Superior temporal gyrus (tissue), 1 donor: ENCODE data around the gene LTBP1.

ENCODE experiments used
- DNase-seq: peaks from one replicate; pipeline ENCODE4 v3.0.0-alpha.2; 2016; ENCODE audit errors: extremely low spot score

The LTBP1 gene

GRCh38 chr2:33074197-33074596 is 127.4 kb downstream of the LTBP1 start:
- no peak for DNase-seq

- DNase-seq: no peak
These were observed 130.6 kb downstream of the LTBP1 start for GRCh38 chr2:33077311-33077710.

- no peak for DNase-seq
These were observed 131.1 kb downstream of the LTBP1 start for GRCh38 chr2:33077844-33078243.

GRCh38 chr2:33081691-33082090 is 134.9 kb downstream of the LTBP1 start:
- DNase-seq: no peak

GRCh38 chr2:33083699-33084387 is 137.1 kb downstream of the LTBP1 start:
- no peak for DNase-seq

GRCh38 chr2:33084433-33084832 is 137.7 kb downstream of the LTBP1 start:
- DNase-seq: no peak

GRCh38 chr2:33085646-33086045 is 138.9 kb downstream of the LTBP1 start:
- no peak for DNase-seq

- DNase-seq: no peak
These were observed 139.8 kb downstream of the LTBP1 start for GRCh38 chr2:33086400-33087015.

GRCh38 chr2:33090553-33091134 is 143.9 kb downstream of the LTBP1 start:
- DNase-seq: no peak

- DNase-seq: no peak
These were observed 144.9 kb downstream of the LTBP1 start for GRCh38 chr2:33091541-33092123.

- no peak for DNase-seq
These were observed 146.7 kb downstream of the LTBP1 start for GRCh38 chr2:33093283-33093993.

- no peak for DNase-seq
These were observed 147.6 kb downstream of the LTBP1 start for GRCh38 chr2:33094303-33094702.

GRCh38 chr2:33099989-33100388 is 153.2 kb downstream of the LTBP1 start:
- no peak for DNase-seq

- DNase-seq: no peak
These were observed 154.2 kb downstream of the LTBP1 start for GRCh38 chr2:33100921-33101320.

GRCh38 chr2:33104052-33104623 is 157.4 kb downstream of the LTBP1 start:
- no peak for DNase-seq

GRCh38 chr2:33104726-33105125 is 158.0 kb downstream of the LTBP1 start:
- no peak for DNase-seq

- no peak for DNase-seq
These were observed 159.4 kb downstream of the LTBP1 start for GRCh38 chr2:33106115-33106514.

- DNase-seq: no peak
These were observed 161.1 kb downstream of the LTBP1 start for GRCh38 chr2:33107690-33108482.

- no peak for DNase-seq
These were observed 162.0 kb downstream of the LTBP1 start for GRCh38 chr2:33108483-33109443.

- DNase-seq: no peak
These were observed 163.7 kb downstream of the LTBP1 start for GRCh38 chr2:33110461-33110860.
